ENCODE measurements around the gene AP1S2. TPM values are rescaled to one million over a fixed set of nuclear protein-coding genes. Genes with fewer than 3 reads are reported as not detected.
"Not testable (repeated sequence)": the region's sequence is repeated elsewhere in the genome, so short reads cannot be mapped to it uniquely, and the experiment has no call there.

Gene AP1S2
- polyA plus RNA-seq, 6 donors from 2014 or later = 78.8 to 122 (median 96.5) TPM

GRCh38 chrX:15848576-15848975, 6.0 kb downstream of the AP1S2 start:
- Mint-ChIP-seq H3K4me3 (no peak overlapping the region), H3K27me3 (no peaks in the 10 kb centered on the region), H3K36me3 (peaks cover 27 to 31% of the 10 kb centered on the region in 2 donors), H3K9me3 (no peaks in the 10 kb centered on the region), H3K27ac (no peak overlapping the region), H3K4me1 (peaks cover 19 to 34% (median 21%) of the 10 kb centered on the region in 3 donors)
- no peak for DNase-seq
- ATAC-seq (ENCODE audit: low read depth in 2 of 2) = no peak

- no peak overlapping the region for H3K4me3 Mint-ChIP-seq
- H3K27me3 Mint-ChIP-seq = no peaks in the 10 kb centered on the region
- no peak for ATAC-seq (ENCODE audit: low read depth in 2 of 2)
- H3K27ac Mint-ChIP-seq = no peak overlapping the region
- no peak for DNase-seq
- peaks cover 0 to 10% (median 4%) of the 10 kb centered on the region in 3 donors for H3K4me1 Mint-ChIP-seq
- peaks cover 13 to 26% of the 10 kb centered on the region in 2 donors for H3K36me3 Mint-ChIP-seq
- no peaks in the 10 kb centered on the region for H3K9me3 Mint-ChIP-seq
Measured at GRCh38 chrX:15843960-15844359, 10.7 kb downstream of the AP1S2 start.

- no peaks in the 10 kb centered on the region for H3K4me1 Mint-ChIP-seq
- peak overlapping the region in 1 of 6 donors; percentile 38 for H3K27ac Mint-ChIP-seq
Measured at GRCh38 chrX:15841853-15842516, 12.6 kb downstream of the AP1S2 start.

GRCh38 chrX:15838017-15838416, 16.6 kb downstream of the AP1S2 start:
- peak overlapping the region in 1 of 6 donors; percentile 14 for H3K27ac Mint-ChIP-seq
- H3K4me3 Mint-ChIP-seq = no peak overlapping the region
- H3K36me3 Mint-ChIP-seq = peaks cover 0 to under 1% of the 10 kb centered on the region in 2 donors
- ATAC-seq (ENCODE audit: low read depth in 2 of 2) (peak; percentile 63 to 68), DNase-seq (peak; percentile 12)
- no peaks in the 10 kb centered on the region for H3K27me3 Mint-ChIP-seq
- H3K4me1 Mint-ChIP-seq = peaks cover 5 to 7% (median 6%) of the 10 kb centered on the region in 3 donors
- H3K9me3 Mint-ChIP-seq = no peaks in the 10 kb centered on the region

More at GRCh38 chrX:15841853-15842516, 12.6 kb downstream of the AP1S2 start:
- Mint-ChIP-seq H3K36me3 (peaks cover 13 to 18% of the 10 kb centered on the region in 2 donors), H3K9me3 (no peaks in the 10 kb centered on the region), H3K4me3 (no peak overlapping the region), H3K27me3 (no peaks in the 10 kb centered on the region)
- DNase-seq (no peak), ATAC-seq (ENCODE audit: low read depth in 2 of 2) (no peak)

- DNase-seq (no peak), ATAC-seq (ENCODE audit: low read depth in 2 of 2) (no peak)
- no peaks in the 10 kb centered on the region for H3K36me3 Mint-ChIP-seq
- peaks cover 5 to 7% (median 6%) of the 10 kb centered on the region in 3 donors for H3K4me1 Mint-ChIP-seq
- H3K27ac Mint-ChIP-seq = peak overlapping the region in 1 of 6 donors; percentile 2
- H3K4me3 Mint-ChIP-seq = no peak overlapping the region
- H3K9me3 Mint-ChIP-seq = no peaks in the 10 kb centered on the region
- H3K27me3 Mint-ChIP-seq = no peaks in the 10 kb centered on the region
Measured at GRCh38 chrX:15834827-15835595, 19.6 kb downstream of the AP1S2 start.

- Mint-ChIP-seq H3K4me3 (no peak overlapping the region), H3K36me3 (no peaks in the 10 kb centered on the region), H3K9me3 (no peaks in the 10 kb centered on the region), H3K27ac (peak overlapping the region in 4 of 6 donors; percentile 42 to 87 (median 78)), H3K27me3 (no peaks in the 10 kb centered on the region), H3K4me1 (peaks cover 5 to 7% (median 6%) of the 10 kb centered on the region in 3 donors)
- peak in 1 of 2 donors; percentile 60 for ATAC-seq (ENCODE audit: low read depth in 2 of 2)
- DNase-seq = no peak
Measured at GRCh38 chrX:15834053-15834452, 20.6 kb downstream of the AP1S2 start.

- not testable (repeated sequence) for H3K36me3 Mint-ChIP-seq; H3K9me3 Mint-ChIP-seq; H3K4me1 Mint-ChIP-seq; H3K27me3 Mint-ChIP-seq; H3K4me3 Mint-ChIP-seq; DNase-seq; H3K27ac Mint-ChIP-seq; ATAC-seq (ENCODE audit: low read depth in 2 of 2)
Measured at GRCh38 chrX:15831347-15831746, 23.3 kb downstream of the AP1S2 start.

- H3K4me1 Mint-ChIP-seq = peaks cover 5 to 7% (median 5%) of the 10 kb centered on the region in 3 donors
- H3K36me3 Mint-ChIP-seq = peaks cover 0 to 10% of the 10 kb centered on the region in 2 donors
- ATAC-seq (ENCODE audit: low read depth in 2 of 2) (no peak), DNase-seq (no peak)
- no peaks in the 10 kb centered on the region for H3K9me3 Mint-ChIP-seq
- H3K27me3 Mint-ChIP-seq = no peaks in the 10 kb centered on the region
- H3K27ac Mint-ChIP-seq = peak overlapping the region in 2 of 6 donors; percentile 47 to 51
- no peak overlapping the region for H3K4me3 Mint-ChIP-seq
Measured at GRCh38 chrX:15829217-15829616, 25.4 kb downstream of the AP1S2 start.

GRCh38 chrX:15825936-15826335, 28.7 kb downstream of the AP1S2 start:
- H3K27me3 Mint-ChIP-seq = no peaks in the 10 kb centered on the region
- peaks cover 10 to 17% of the 10 kb centered on the region in 2 donors for H3K36me3 Mint-ChIP-seq
- DNase-seq = no peak
- ATAC-seq (ENCODE audit: low read depth in 2 of 2) = no peak
- H3K4me3 Mint-ChIP-seq = no peak overlapping the region
- H3K9me3 Mint-ChIP-seq = no peaks in the 10 kb centered on the region
- H3K27ac Mint-ChIP-seq = peak overlapping the region in 2 of 6 donors; percentile 5 to 60
- no peaks in the 10 kb centered on the region for H3K4me1 Mint-ChIP-seq

GRCh38 chrX:15822922-15823321, 31.7 kb downstream of the AP1S2 start:
- no peaks in the 10 kb centered on the region for H3K27me3 Mint-ChIP-seq
- peaks cover 21 to 29% of the 10 kb centered on the region in 2 donors for H3K36me3 Mint-ChIP-seq
- DNase-seq (no peak), ATAC-seq (ENCODE audit: low read depth in 2 of 2) (no peak)
- H3K9me3 Mint-ChIP-seq = no peaks in the 10 kb centered on the region
- H3K27ac Mint-ChIP-seq = peak overlapping the region in 3 of 6 donors; percentile 59 to 66 (median 60)
- H3K4me3 Mint-ChIP-seq = no peak overlapping the region
- no peaks in the 10 kb centered on the region for H3K4me1 Mint-ChIP-seq

- Mint-ChIP-seq H3K9me3 (no peaks in the 10 kb centered on the region), H3K4me3 (no peak overlapping the region), H3K4me1 (peaks cover 0 to 7% (median 1%) of the 10 kb centered on the region in 3 donors), H3K36me3 (peaks cover 25 to 45% of the 10 kb centered on the region in 2 donors), H3K27me3 (no peaks in the 10 kb centered on the region), H3K27ac (peak overlapping the region in 2 of 6 donors; percentile 44 to 59)
- DNase-seq (no peak), ATAC-seq (ENCODE audit: low read depth in 2 of 2) (no peak)
Measured at GRCh38 chrX:15820106-15821073, 34.2 kb downstream of the AP1S2 start.

GRCh38 chrX:15816886-15817285, 37.7 kb downstream of the AP1S2 start:
- peaks cover 45 to 48% of the 10 kb centered on the region in 2 donors for H3K36me3 Mint-ChIP-seq
- DNase-seq (no peak), ATAC-seq (ENCODE audit: low read depth in 2 of 2) (no peak)
- peak overlapping the region in 1 of 8 donors; percentile 52 for H3K4me3 Mint-ChIP-seq
- H3K4me1 Mint-ChIP-seq = peaks cover 0 to 7% (median 1%) of the 10 kb centered on the region in 3 donors
- H3K27ac Mint-ChIP-seq = no peak overlapping the region
- H3K27me3 Mint-ChIP-seq = no peaks in the 10 kb centered on the region
- H3K9me3 Mint-ChIP-seq = no peaks in the 10 kb centered on the region

GRCh38 chrX:15816438-15816809, 38.2 kb downstream of the AP1S2 start:
- H3K27ac Mint-ChIP-seq = no peak overlapping the region
- H3K9me3 Mint-ChIP-seq = no peaks in the 10 kb centered on the region
- no peak overlapping the region for H3K4me3 Mint-ChIP-seq
- peaks cover 44 to 48% of the 10 kb centered on the region in 2 donors for H3K36me3 Mint-ChIP-seq
- DNase-seq (no peak), ATAC-seq (ENCODE audit: low read depth in 2 of 2) (no peak)
- H3K4me1 Mint-ChIP-seq = peaks cover 0 to 7% (median 1%) of the 10 kb centered on the region in 3 donors
- H3K27me3 Mint-ChIP-seq = no peaks in the 10 kb centered on the region
